Inflammatory macrophage (primary cell): ENCODE measurements around the gene C22orf39.

Experiments used
- DNase-seq, 2 donors: peaks; one replicate each; pipeline ENCODE4 v3.0.0-alpha.2; 2020 to 2022

Gene C22orf39

DNA sequence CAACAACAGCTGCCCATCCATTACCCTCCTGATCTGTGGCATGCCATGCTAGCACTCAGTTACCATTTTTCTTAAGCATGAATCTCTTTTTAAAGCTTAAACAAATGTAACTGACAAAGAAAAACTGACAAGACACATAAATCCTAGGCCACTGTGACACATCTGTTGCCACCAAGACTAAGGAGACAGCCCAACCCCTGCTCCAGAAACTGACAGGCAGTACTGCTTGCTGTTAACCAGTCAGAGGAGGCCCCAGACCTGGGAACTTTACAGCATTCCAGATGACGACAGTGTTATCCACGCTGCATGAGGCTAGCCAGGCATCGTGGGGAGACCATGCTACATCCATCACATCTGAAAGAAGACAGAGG lies 49.8 kb downstream of the C22orf39 start:
- DNase-seq = no peak

DNA sequence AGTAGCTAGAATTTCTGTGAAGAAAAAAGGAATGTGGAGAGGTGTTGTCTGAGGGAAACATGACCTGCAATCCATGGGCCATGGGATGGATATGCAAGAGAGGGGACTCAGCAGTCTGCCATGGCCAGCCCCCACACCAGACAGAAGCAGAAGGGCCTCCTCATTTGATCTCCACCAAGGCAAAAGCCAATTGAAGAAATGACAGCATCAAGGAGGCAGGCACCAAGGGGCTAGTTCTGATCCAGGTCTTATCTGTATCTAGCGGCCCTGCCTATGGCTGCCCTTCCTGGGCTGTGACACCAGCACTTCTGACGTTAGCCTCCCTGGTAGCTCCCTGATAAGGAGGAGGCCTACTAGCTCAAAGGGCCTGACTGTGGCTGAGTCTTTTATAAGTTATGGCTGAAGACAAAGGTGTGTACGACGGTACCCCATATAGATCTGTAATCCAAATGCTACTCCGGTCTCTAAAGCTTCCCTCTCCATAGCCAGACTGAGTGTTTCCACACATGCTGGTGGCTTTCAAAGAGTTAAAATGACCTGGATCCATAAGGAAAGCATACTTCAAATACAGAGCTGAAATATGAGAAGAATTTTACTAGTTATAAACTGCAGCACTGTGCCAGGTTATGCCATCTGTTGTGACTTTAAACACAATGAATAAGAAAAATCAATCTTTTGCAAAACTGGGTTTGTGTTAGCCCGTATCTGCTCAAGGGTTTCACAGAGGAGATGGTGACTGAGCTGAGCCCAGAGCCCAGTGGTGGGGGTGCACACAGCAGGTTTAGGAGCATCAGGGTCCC lies 50.4 kb downstream of the C22orf39 start:
- DNase-seq = no peak

DNA sequence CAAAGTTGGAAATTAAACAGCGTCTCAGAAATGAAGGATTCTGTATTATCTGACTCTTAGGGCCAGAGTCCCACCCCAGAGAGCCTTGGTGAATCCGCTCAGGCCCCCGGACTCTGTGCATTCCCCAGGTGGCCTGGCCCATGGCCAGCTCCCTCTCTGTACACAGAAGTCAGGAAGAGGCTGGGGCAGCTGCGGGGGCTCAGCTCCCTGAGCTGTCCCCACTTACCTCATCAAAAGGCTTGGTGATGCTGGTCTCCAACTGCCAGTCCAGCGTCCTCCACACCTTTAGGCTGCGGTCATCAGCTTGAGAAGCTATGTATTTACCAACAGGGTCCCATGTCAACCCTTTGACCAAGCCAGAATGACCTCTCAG lies 51.0 kb downstream of the C22orf39 start:
- no peak for DNase-seq

DNA sequence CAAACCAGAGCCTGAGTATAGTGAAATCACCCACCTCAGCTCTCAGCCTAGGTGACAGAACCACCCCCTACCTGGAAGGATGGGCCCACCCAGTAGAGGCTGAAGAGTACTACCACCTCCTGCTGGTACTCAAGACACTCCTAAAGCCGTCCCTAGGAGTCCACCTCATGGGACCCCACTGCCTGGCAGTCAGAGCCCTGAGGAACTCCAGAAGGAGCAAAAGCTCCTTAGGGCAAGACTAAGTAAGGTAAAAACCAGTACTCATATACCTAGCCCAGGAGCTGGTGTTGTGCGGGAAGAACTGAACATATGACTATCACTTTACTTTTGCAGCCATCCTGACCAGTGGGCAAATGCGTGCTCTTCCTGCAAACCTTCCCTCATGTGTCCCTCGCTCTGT lies 52.2 kb downstream of the C22orf39 start:
- no peak for DNase-seq

DNA sequence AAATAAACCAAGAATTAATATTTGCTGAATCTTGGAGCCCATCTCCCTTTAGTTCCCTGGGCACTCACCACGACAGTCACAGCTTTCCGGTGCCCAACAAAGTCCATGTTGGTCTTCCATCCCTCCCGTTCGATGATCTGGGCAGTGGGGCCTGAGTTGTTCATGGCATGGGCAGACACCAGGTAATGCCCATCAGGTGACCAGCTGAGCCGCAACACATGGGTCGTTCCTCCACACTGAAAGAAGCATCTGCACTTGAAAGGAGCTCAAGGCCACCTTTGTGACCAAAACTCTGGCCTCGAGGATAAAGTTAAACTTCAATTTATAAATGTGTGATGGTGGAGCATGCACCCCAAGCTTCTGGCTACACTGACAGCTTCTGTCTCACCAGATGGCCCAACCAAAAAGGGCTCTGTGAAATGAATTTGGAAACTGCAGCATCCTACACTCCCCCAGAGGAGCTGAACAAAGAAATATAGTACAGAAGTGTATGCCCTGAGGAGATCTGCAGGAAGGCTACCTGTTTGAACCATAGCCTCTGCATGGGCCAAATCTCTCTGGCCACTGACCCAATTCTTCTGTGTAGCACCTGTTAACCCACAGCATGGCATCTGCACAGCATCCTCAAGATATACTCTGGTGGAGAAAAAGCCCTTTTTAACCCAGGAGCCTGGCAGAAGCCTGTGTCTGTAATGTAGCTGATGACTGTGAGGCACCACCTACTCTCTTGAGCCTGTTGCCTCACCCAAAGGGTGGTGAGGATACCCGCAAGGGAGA lies 53.0 kb downstream of the C22orf39 start:
- peak; percentile 7 to 60 for DNase-seq

DNA sequence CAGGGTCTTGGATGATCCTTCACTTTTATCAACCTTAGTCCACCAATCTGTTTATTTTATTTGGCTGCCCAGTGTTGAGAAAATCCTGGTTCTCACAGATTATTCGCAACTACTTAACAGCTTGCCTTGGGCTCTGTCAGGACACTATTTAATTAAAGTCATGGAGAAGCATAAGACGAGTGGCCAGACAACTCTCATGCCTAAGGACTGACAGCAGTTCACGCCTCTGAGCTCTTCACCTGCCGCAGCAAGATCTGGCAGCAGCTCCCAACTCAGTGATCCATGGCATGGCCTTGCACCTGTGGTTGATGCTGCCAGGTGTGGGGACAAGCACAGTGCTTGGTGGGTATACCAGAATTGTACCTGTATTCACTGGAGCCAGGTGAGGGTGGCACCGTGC lies 53.8 kb downstream of the C22orf39 start:
- no peak for DNase-seq
